GM18502 (cell line): ENCODE measurements around the gene ST3GAL4.
"Not testable (repeated sequence)": the region's sequence is repeated elsewhere in the genome, so short reads cannot be mapped to it uniquely, and the experiment has no call there.

Source experiments
- ATAC-seq: cut with Tn5 transposase; IDR thresholded peaks from one replicate; pipeline ENCODE4 v1.9.1; 2021; ENCODE audit warnings: mild to moderate bottlenecking; ENCODE audit not compliant: unreplicated experiment, poor library complexity

The ST3GAL4 gene

DNA sequence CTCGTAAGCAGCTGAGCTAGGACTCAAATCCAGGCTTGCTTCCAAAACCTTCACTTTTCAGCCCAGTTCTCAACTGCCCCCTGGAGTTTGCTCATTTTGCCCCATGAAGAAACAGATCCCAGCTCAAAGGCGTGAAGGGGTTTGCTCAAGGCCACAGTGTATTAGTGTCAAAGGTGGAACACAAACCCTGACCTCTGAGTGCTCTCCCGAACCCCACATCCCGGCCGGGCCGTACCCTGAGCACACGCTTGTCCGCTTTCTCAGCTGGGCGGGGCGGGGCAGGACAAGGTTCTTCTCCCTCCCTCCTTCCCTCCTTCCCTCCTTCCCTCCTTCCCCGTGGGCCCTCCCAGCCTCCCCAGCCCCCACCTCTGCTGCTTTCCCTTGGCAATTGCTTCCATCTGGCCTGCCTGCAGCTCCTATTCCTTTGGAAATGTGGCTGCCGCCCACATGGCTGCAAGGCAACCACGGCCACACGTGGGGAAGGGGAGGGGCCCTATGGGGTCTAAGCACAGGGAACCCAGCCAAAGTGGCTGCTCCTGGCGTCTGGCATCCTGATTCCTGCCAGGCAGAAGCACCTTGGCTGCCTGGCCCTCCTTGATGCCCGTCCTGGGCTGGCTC is 4.1 kb downstream of the ST3GAL4 start:
- ATAC-seq, result no peak

DNA sequence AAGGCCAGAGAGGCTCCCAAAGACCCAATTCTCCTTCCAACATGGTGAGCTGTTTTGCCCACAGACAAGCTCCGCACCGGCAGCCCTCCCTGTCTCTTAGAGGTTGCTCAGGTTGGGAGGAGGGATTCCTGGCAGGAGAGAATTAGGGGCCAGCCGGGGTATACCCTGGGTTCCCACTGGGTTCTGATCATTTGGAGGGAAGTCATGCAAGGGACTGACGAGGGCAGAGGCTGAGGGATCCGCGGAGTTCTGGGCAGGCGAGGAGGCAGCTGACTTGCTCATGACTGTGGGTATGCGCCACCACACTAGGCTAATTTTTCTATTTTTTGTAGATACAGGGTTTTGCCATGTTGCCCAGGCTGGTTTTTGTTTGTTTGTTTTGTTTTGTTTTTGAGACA is 4.6 kb downstream of the ST3GAL4 start:
- ATAC-seq, result no peak

DNA sequence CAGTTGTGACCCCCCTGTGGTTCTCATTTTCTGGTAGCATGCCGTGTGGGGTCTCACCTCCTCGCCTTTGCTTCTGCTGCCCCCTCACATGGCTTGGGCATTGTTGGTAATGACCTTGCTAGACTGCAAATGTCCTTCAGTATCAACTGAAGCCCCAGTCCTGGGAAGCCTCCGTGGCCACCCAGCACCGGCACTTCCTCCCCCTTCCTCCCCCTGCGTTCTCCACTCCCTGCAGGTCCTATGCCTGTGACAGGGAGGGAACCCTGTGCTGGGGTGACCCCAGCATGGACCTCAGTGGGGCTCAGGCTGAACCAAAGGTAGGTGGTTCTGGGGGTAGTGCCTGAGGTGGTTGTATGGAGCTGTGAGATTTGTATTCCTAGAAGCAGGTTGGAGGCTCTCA is 5.9 kb downstream of the ST3GAL4 start:
- no peak for ATAC-seq

GRCh38 chr11:126362879-126363655 is 7.6 kb downstream of the ST3GAL4 start:
- no peak for ATAC-seq

DNA sequence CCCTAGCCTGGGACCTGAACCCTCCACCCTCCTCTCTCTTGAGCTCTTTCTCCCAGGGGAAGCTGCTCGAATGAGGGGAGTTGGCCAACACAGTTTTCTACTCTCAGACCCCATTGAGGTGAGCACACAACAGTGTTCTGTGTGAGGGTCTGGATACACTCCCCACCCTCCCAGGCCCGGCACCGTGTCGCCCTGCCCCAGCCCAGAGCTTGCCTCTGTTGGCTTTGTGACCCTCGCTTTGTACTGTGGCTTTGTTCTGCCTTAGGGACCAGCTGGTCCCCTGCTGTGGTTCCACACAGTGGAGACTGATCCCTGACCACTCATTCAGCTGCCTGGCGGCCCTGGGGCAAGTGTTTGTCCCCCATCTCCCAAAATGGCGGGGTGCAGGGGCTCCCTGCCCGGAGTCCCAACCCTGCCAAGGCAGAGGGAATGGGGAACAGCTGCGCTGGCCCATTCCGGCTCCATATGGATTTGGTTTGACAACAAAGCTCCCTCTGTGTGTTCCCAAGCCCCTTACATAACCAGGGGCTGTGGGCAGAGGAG is 8.3 kb downstream of the ST3GAL4 start:
- ATAC-seq, result no peak

- not testable (repeated sequence) for ATAC-seq
Observed at GRCh38 chr11:126364735-126365134, 9.2 kb downstream of the ST3GAL4 start.

DNA sequence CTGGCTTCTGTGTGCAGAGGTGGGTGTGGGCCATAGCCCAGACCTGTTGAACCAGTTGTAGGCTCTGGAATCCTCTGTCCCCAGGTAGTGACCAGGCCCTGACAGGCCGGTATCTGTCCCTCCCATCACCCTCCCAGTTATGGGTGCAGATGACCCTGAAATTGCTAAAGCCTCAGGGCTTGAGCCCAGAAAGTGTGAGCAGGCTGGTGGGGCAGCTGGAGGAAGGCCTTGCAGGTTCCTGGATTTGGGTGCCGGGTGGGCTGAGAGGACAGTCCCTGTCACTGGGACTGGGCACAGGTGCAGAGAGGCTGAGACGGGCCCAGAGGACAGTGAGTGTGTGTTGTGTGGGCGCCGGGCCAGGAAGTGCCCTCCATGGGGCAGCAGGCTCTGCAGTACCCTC is 10.0 kb downstream of the ST3GAL4 start:
- not testable (repeated sequence) for ATAC-seq

- no peak for ATAC-seq
Observed at GRCh38 chr11:126366064-126366822, 10.8 kb downstream of the ST3GAL4 start.

DNA sequence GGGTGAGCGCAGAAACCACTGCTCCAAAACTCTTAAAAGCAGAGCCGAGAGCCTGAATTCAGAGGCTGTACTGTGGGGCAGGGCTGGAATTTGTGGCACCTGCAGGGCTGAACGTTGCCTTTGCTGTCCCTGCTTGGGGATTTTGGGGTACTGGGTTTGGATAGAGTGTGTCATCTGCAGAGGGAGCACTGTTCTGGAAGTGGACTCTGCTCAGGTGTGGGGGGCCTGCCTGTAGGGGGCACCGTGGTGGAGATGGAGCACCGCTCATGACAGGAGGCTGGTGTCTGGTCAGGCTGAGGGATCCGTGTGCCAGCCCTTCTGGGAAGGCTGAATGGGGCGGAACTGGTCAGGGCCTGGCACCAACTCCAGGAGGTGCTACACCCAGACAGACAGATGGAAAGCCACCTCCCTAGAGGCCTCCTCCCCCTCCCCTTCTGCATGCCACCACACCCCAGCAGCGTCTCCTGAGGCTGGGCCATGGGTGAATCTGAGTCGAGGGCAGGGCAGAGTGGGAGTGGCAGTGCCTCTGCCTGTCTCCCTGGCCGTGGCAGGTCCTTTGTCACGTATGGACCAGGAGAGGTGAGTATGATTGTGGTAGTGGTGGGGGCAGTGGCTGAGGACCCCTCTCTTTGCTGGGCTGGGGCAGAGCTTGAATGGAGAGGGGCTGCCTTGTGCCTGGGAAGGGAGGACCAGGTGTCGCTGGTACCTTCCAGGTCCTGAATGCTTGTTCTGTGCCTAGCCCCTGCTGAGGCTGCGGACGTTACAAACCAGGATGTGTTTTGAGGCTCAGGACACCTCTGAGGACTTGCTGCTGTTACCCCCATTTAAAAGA is 11.6 kb downstream of the ST3GAL4 start:
- not testable (repeated sequence) for ATAC-seq

DNA sequence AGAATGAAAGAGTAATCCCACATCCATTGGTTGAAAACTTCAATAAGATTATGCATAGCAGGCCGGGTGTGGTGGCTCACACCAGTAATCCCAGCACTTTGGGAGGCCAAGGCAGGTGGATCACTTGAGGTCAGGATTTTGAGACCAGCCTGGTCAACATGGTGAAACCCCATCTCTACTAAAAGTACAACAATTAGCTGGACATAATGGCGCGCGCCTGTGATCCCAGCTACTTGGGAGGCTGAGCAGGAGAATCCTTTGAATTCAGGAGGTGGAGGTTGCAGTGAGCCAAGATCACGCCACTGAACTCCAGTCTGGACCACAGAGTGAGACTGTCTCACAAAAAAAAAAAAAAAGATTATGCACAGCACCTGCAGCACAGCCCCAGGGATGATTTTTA is 12.3 kb downstream of the ST3GAL4 start:
- not testable (repeated sequence) for ATAC-seq

- ATAC-seq, result not testable (repeated sequence)
Observed at GRCh38 chr11:126368336-126369119, 13.0 kb downstream of the ST3GAL4 start.

- no peak for ATAC-seq
Observed at GRCh38 chr11:126370016-126370415, 14.5 kb downstream of the ST3GAL4 start.

DNA sequence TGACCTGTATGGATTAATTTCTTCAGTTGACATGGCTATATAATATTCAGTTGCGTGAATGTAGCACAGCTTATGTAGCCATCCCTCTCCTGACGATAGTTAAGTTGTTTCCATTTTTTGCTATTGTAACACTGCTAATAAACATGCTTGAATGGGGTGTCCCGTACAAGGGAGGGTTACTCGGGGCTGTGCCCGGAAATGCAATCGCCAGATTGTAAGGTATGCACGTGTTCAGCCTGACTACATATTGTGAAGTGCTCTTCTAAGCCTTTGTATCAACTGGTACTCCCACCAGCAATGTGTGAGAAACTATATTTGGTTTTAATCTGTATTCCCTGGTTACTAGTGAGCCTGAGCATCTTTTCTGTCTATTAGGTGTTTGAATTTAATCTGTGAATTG is 16.1 kb downstream of the ST3GAL4 start:
- ATAC-seq, result no peak

DNA sequence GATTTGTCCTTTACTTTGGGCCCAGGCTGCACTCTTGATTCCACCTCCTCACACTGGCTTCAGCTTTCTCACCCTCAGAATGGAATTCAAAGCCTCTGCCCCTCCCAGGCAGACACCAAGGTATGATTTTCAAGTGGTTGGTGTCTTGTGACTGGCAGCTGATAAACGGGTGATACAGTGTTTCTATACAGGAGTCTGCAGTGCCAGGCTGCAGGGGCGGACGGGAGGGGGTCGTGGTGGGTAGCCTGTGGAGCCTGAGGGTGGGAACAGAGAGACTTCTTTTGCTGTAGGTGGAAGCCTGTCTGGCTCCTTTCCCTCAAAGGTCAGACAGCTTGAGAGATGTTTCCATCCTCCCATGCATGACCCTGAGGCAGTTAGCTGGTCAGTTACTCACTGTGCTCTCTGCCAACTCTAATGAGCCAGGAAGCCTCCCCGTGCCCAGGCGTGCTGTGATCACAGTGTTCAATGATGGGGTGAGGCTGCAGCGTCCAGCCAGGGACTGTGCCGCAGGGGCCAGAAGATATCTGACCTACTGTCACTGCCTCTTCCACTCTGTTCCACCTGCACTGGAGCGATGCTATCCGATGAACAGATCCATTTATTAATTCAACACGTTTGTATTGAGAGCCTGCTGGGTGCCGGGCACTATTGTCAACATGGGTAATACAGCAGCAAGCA is 18.0 kb downstream of the ST3GAL4 start:
- not testable (repeated sequence) for ATAC-seq

DNA sequence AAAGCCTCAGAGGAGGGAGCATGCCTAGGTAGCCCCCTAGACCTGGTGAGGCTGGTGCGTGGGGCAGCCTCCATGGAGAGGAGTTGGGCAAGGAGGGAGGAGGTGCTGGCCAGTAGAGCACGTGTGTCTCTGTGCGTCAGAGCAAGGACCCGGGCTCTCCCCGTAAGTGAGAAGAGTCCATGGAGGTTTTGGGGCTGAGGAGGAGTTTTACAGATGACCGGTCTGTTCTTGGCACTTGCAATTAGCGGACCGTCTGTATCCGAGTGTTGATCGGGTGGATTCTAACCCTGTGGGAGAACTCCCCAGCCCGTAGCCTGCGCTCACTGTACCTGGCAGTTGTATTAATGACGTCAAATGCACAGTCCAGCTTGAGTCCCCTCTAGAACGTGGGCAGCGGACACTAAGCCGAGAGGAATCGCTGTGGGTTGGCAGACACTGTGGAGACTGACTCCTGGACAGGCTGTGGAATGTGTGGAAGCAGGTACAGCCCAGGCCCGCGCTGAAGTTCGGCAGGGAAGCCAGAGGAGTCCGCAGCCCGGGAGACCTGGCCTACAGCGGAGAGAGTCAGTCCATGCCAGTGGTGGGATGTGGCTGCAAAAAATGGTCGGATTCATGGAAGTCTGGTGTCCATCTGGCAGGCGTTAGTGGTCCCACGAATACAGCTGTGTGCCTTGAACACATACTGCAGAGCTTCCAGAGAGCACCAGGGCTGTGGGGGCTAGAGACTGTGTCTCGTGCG is 19.2 kb downstream of the ST3GAL4 start:
- not testable (repeated sequence) for ATAC-seq

DNA sequence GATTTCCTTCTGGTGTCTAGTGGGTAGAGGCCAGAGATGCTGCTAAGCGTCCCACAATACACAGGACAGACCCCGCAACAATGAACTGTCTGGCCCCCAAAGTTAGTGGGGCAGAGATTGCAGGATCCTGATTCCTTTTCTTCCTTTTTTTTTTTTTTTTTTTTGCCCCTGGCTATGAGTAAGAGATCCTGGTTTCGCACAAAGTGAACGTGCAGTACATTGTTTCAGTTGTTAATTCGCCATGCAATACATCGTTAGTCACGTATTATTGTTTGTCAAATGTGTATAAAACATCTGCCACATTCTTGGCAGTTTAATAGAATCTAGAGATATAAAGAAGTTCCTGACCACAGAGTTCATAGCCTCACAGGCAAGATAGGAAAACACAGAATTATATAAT is 20.2 kb downstream of the ST3GAL4 start:
- ATAC-seq, result no peak

- ATAC-seq, result no peak
Observed at GRCh38 chr11:126378763-126379162, 23.3 kb downstream of the ST3GAL4 start.

DNA sequence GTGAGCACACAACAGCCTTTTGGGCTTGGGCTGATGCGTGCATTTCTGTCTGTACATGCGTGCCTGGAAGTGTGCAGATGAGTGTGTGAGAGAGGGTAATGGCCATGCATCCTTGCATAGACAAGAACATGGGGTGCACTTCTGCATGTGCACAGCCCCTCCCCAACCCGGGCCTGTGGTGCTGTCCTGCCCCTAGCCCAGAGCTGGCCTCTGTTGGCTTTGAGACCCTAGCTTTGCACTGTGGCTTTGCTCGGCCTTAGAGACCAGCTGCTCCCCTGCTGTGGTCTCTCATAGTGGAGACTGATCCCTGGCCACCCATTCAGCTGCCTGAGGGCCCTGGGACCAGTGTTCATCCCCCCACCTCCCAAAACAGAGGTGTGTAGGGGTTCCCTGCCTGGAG is 25.4 kb downstream of the ST3GAL4 start:
- ATAC-seq, result no peak
